ENCODE results near the gene RNU1-3.
"Not testable (repeated sequence)": the region's sequence is repeated elsewhere in the genome, so short reads cannot be mapped to it uniquely, and the experiment has no call there.

DNA sequence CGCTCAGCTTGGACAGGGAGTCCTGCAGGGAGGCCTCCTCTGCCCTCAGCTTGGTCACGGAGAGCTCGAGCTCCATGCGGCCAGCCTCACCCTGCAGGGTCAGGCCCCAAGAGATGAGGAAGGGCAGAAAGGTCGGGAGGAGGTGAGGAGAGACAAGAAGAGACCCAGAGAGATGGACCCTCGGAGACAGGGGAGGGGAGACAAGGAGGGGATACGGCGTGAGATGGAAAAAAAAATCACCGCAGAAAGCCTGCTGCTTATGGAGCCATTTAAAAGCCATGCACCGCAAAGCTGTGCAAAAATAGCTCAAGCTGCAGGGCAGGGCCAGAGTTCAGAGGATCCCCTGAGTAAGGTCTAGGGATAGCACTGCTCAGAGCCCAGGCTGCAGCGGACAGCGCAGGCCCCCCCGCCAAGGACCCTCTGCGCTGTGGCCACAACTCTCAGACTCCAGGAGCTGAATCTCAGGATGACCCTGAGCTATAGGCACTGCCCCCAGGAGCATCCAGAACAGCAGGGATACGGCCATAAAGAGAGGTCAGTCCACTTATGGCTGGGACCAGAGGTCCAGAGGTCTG, 40.3 kb downstream of the RNU1-3 start:
- TF ChIP-seq EZH2phosphoT487, EZH2 (IDR thresholded peaks at IDR 0.05): not testable (repeated sequence)
- TF ChIP-seq, protein P1, sequence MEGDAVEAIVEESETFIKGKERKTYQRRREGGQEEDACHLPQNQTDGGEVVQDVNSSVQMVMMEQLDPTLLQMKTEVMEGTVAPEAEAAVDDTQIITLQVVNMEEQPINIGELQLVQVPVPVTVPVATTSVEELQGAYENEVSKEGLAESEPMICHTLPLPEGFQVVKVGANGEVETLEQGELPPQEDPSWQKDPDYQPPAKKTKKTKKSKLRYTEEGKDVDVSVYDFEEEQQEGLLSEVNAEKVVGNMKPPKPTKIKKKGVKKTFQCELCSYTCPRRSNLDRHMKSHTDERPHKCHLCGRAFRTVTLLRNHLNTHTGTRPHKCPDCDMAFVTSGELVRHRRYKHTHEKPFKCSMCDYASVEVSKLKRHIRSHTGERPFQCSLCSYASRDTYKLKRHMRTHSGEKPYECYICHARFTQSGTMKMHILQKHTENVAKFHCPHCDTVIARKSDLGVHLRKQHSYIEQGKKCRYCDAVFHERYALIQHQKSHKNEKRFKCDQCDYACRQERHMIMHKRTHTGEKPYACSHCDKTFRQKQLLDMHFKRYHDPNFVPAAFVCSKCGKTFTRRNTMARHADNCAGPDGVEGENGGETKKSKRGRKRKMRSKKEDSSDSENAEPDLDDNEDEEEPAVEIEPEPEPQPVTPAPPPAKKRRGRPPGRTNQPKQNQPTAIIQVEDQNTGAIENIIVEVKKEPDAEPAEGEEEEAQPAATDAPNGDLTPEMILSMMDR (IDR thresholded peaks at IDR 0.05): not testable (repeated sequence)

All from neural progenitor cell (in vitro differentiated cells).